ENCODE data around the gene CIRBP.
"Not testable (repeated sequence)": the region's sequence is repeated elsewhere in the genome, so short reads cannot be mapped to it uniquely, and the experiment has no call there.

The CIRBP gene

GRCh38 chr19:1244693-1245451 lies 24.3 kb upstream of the CIRBP start:
- no peak for TF ChIP-seq CTCF (IDR thresholded peaks at IDR 0.05; ENCODE audit: low read depth, low read length, missing control alignments)
- DNase-seq (ENCODE audit: low read depth): no peak
- no peak overlapping the region for H3K4me3 ChIP-seq (ENCODE audit: low read depth, low read length)
- in situ Hi-C loops (cut with HindIII; ENCODE audit: low sequenced_read_pairs): no loop called here

DNA sequence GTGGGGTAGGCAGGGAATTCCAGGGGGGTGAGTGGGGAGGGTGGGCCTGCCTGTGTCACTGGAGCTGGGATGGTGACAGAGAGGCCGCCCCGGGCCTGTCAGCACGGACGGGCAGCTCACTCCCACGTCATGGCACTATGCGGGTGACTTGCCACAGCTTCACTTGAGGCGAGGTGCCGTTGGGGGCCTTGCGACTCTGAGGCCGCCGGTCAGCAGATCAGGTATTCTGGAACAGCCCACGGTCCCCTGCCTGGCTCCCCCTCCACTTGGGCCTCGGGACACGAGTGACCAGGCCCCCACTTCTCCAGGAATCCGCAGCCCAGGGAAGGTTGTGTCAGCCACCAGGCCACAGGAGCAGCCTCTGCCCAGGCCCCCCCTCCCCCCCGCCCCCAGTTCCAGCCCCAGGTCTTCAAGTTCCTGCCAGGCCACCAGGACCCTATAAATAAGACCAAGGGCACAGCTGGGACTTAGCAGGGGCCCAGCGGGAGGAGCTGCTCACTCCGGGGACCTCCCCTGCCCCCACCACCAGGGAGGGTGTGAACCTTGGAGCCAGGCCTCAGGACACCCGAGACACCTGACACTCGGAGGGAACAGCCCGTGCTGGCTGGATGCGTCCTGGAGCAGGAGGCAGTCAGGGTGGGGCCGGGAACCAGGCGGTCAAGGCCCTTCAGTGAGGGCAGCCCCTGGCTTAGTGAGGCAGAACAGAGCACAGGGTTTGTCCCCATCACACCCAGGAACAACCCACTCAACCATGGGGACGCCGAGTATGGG lies 23.5 kb upstream of the CIRBP start:
- no peak for TF ChIP-seq CTCF (IDR thresholded peaks at IDR 0.05; ENCODE audit: low read depth, low read length, missing control alignments)
- in situ Hi-C loops (cut with HindIII; ENCODE audit: low sequenced_read_pairs): no loop called here
- H3K4me3 ChIP-seq (ENCODE audit: low read depth, low read length): no peak overlapping the region
- no peak for DNase-seq (ENCODE audit: low read depth)

DNA sequence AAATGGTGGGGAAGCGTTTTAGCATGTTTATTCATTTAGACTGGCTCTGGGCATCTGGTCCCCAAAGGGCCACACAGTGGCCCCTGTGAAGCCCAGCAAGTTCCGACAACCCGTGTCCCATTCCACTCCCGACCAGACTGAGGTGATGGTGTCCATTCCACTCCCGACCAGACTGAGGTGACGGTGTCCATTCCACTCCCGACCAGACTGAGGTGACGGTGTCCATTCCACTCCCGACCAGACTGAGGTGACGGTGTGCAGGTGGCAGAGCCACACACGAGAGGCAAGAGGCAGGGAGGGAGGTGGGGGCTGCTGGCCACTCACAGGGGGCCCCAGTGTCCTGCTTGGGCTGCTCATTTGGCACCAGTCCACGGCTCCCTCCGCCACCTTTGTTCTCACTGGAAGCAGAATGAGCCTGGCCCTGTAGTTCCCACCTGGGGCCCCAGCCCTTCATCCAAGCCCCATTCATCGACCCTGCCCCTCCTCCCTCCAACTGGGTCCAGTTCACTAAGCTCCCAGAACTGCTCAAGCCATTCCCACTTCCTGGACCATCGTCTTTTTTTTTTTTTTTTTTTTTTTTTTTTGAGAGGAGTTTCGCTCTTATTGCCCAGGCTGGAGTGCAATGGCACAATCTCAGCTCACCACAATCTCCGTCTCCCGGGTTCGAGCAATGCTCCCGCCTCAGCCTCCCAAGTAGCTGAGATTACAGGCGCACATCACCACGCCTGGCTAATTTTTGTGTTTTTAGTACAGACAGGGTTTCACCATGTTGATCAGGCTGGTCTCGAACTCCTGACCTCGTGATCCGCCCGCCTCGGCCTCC lies 22.7 kb upstream of the CIRBP start:
- H3K4me3 ChIP-seq (ENCODE audit: low read depth, low read length); in situ Hi-C loops (cut with HindIII; ENCODE audit: low sequenced_read_pairs); DNase-seq (ENCODE audit: low read depth): not testable (repeated sequence)

GRCh38 chr19:1247748-1248138 lies 21.4 kb upstream of the CIRBP start:
- in situ Hi-C loops (cut with HindIII; ENCODE audit: low sequenced_read_pairs): no loop called here
- DNase-seq (ENCODE audit: low read depth): no peak
- TF ChIP-seq CTCF (IDR thresholded peaks at IDR 0.05; ENCODE audit: low read depth, low read length, missing control alignments): no peak
- H3K4me3 ChIP-seq (ENCODE audit: low read depth, low read length): peak overlapping the region; percentile 64

- in situ Hi-C loops (cut with HindIII; ENCODE audit: low sequenced_read_pairs): no loop called here
- peak; percentile 17 for TF ChIP-seq CTCF (IDR thresholded peaks at IDR 0.05; ENCODE audit: low read depth, low read length, missing control alignments)
- DNase-seq (ENCODE audit: low read depth): no peak
- H3K4me3 ChIP-seq (ENCODE audit: low read depth, low read length): peak within 1 kb of the TSS; percentile 64
These were observed 20.9 kb upstream of the CIRBP start, which contains the start of gene MIDN for GRCh38 chr19:1248139-1248785. Gene MIDN, plus strand, starts transcription at chr19:1248583. Its CDS starts 1,714 bp downstream, at chr19:1250297.

DNA sequence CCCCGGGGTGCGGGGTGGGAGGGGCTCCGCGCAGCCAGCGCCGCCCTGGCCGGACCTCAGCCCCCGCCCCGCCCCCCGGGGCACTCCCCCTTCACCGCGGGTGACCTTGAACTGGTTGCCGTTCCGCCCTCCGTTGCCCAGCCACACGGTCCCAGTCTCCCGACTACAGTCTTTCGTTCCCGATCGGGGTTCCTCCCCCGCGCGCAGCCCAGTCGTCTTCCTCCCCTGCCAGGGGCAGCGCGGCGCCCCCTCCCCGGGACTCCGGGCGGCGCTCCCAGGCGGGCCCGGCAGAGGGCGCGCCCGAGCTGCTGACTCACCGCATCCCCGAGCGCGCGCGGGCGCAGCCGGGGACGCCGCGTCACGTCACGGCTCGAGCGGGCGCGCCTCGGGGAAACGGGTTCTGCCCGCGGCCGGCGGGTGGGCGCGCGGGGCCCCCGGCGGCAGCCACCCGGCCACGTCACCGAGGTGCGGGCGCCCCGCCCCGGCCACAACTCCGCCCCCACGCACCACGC lies 20.3 kb upstream of the CIRBP start:
- in situ Hi-C loops (cut with HindIII; ENCODE audit: low sequenced_read_pairs): no loop called here
- peak overlapping the region; percentile 64 for H3K4me3 ChIP-seq (ENCODE audit: low read depth, low read length)
- DNase-seq (ENCODE audit: low read depth): no peak
- peak; percentile 63 for TF ChIP-seq CTCF (IDR thresholded peaks at IDR 0.05; ENCODE audit: low read depth, low read length, missing control alignments)
